HG02763 (cell line): ENCODE data around the gene GNAZ.
A peak's percentile ranks its signal among the peaks of the same experiment; 100 is the strongest.

Source experiments
- ATAC-seq: cut with Tn5 transposase; IDR thresholded peaks from one replicate; pipeline ENCODE4 v1.9.1; 2021; ENCODE audit warnings: mild to moderate bottlenecking, moderate library complexity; ENCODE audit not compliant: unreplicated experiment

The GNAZ gene

GRCh38 chr22:23063539-23064380 lies 6.6 kb upstream of the GNAZ start:
- ATAC-seq, result no peak

- ATAC-seq, result no peak
Measured at GRCh38 chr22:23064381-23065068, 5.8 kb upstream of the GNAZ start.

- no peak for ATAC-seq
Measured at GRCh38 chr22:23065069-23065451, 5.3 kb upstream of the GNAZ start.

- no peak for ATAC-seq
Measured at GRCh38 chr22:23065495-23066122, 4.7 kb upstream of the GNAZ start.

GRCh38 chr22:23066200-23067022 lies 3.9 kb upstream of the GNAZ start:
- ATAC-seq, result no peak

- ATAC-seq, result no peak
Measured at GRCh38 chr22:23067023-23067650, 3.2 kb upstream of the GNAZ start.

GRCh38 chr22:23067691-23068090 lies 2.6 kb upstream of the GNAZ start:
- no peak for ATAC-seq

GRCh38 chr22:23068096-23068831 lies 2.1 kb upstream of the GNAZ start:
- no peak for ATAC-seq

- ATAC-seq, result no peak
Measured at GRCh38 chr22:23068832-23069385, 1.4 kb upstream of the GNAZ start.

GRCh38 chr22:23069502-23070357 lies 589 bp upstream of the GNAZ start:
- ATAC-seq, result peak; percentile 87

- ATAC-seq, result no peak
Measured at GRCh38 chr22:23071230-23072076, 1.1 kb downstream of the GNAZ start.

- ATAC-seq, result no peak
Measured at GRCh38 chr22:23072077-23072910, 2.0 kb downstream of the GNAZ start.

- no peak for ATAC-seq
Measured at GRCh38 chr22:23072911-23073491, 2.7 kb downstream of the GNAZ start.

GRCh38 chr22:23073526-23074229 lies 3.4 kb downstream of the GNAZ start:
- ATAC-seq, result no peak

- no peak for ATAC-seq
Measured at GRCh38 chr22:23074451-23074850, 4.1 kb downstream of the GNAZ start.

GRCh38 chr22:23075050-23075449 lies 4.7 kb downstream of the GNAZ start:
- ATAC-seq, result no peak
